Keratinocyte (primary cell): Measurements from ENCODE around the gene SND1. TPM values are rescaled to one million over a fixed set of nuclear protein-coding genes. Genes with fewer than 3 reads are reported as not detected.

Experiments used
- DNase-seq: peaks from one replicate; pipeline ENCODE4 v3.0.0-alpha.2; 2011; ENCODE audit warnings: low read depth, missing footprints, low spot score
- FAIRE-seq: peaks from 2 replicates; lab custom pipeline; 2011; peaks lifted over from hg19 to GRCh38; lab: Jason Lieb, UNC
- H2AFZ ChIP-seq: 2 replicates; pipeline ENCODE4 v1.6.0; 2012; ENCODE audit warnings: low read length, control low read depth, inconsistent platforms; ENCODE audit not compliant: control insufficient read depth
- H3K27ac ChIP-seq: 2 replicates; pipeline ENCODE4 v1.5.1; 2011; ENCODE audit warnings: low read length; ENCODE audit not compliant: control insufficient read depth, insufficient read depth
- H3K27me3 ChIP-seq: 3 replicates; pipeline ENCODE4 v1.6.0; 2011; ENCODE audit warnings: low read length; ENCODE audit not compliant: control insufficient read depth, insufficient read depth; ENCODE audit errors: extremely low read depth
- H3K36me3 ChIP-seq, 2 experiments: 2 replicates in 1 of 2; 3 replicates in 1 of 2; pipeline ENCODE4 v1.5.1; 2011; ENCODE audit warnings: low read length in 2 of 2, mild to moderate bottlenecking in 1 of 2; ENCODE audit not compliant: control insufficient read depth in 2 of 2, insufficient read depth in 2 of 2; ENCODE audit errors: extremely low read depth in 1 of 2
- H3K4me1 ChIP-seq: 3 replicates; pipeline ENCODE4 v1.5.1; 2011; ENCODE audit warnings: low read length; ENCODE audit not compliant: control insufficient read depth, insufficient read depth; ENCODE audit errors: extremely low read depth
- H3K4me2 ChIP-seq: 3 replicates; pipeline ENCODE4 v1.6.0; 2011; ENCODE audit warnings: low read depth, low read length; ENCODE audit not compliant: control insufficient read depth, insufficient read depth; ENCODE audit errors: extremely low read depth
- H3K4me3 ChIP-seq, 3 experiments: fragments of 200-600 bp in 1 of 3; sonication (generic) in 1 of 3; 2 replicates in 2 of 3; 3 replicates in 1 of 3; pipeline ENCODE4 v1.5.1; 2011 to 2016; ENCODE audit warnings: low read length in 3 of 3, mild to moderate bottlenecking in 3 of 3, control low read depth in 2 of 3, inconsistent platforms in 1 of 3, low read depth in 1 of 3, mixed read lengths in 1 of 3, mixed run types in 1 of 3, moderate library complexity in 1 of 3; ENCODE audit not compliant: control insufficient read depth in 2 of 3, insufficient read depth in 2 of 3; ENCODE audit errors: extremely low read depth in 1 of 3
- H3K79me2 ChIP-seq: 2 replicates; pipeline ENCODE4 v1.6.0; 2012; ENCODE audit warnings: low read length; ENCODE audit not compliant: control insufficient read depth, insufficient read depth
- H3K9ac ChIP-seq: 3 replicates; pipeline ENCODE4 v1.6.0; 2011; ENCODE audit warnings: low read length; ENCODE audit not compliant: control insufficient read depth, insufficient read depth; ENCODE audit errors: extremely low read depth
- H3K9me1 ChIP-seq: 3 replicates; pipeline ENCODE4 v1.6.0; 2011; ENCODE audit warnings: low read length; ENCODE audit not compliant: control insufficient read depth, insufficient read depth; ENCODE audit errors: extremely low read depth
- H3K9me3 ChIP-seq: 2 replicates; pipeline ENCODE4 v1.5.1; 2012; ENCODE audit warnings: low read depth, low read length; ENCODE audit not compliant: control insufficient read depth
- H4K20me1 ChIP-seq: 3 replicates; pipeline ENCODE4 v1.6.0; 2011; ENCODE audit warnings: low read length; ENCODE audit not compliant: control insufficient read depth, insufficient read depth; ENCODE audit errors: extremely low read depth
- EZH2 ChIP-seq: IDR thresholded peaks from one replicate; pipeline ENCODE4 v1.6.1; 2012; ENCODE audit warnings: inconsistent platforms, mild to moderate bottlenecking, low read length, moderate library complexity
- dilution Hi-C: fragments of 300-500 bp; cut with MboI; formaldehyde crosslinking; loops from one replicate; pipeline ENCODE4 v1.7.0; 2020; ENCODE audit warnings: low sequenced_read_pairs; ENCODE audit not compliant: extremely low pct_ligation_motif_present
- polyA plus RNA-seq, 5 experiments: library from polyadenylated mRNA; depleted of rRNA in 3 of 5; stranded (reverse) in 3 of 5; stranded (forward) in 1 of 5; unstranded in 1 of 5; fragments of >200 nt; gene quantifications; 1 replicate in 1 of 5; 2 replicates in 3 of 5; 3 replicates in 1 of 5; pipeline versions ENCODE4 v1.2.1 to v1.2.3, GENCODE V29; 2011 to 2012; ENCODE audit warnings: missing spikeins in 2 of 5, low read depth in 1 of 5, low replicate concordance in 1 of 5
- TF ChIP-seq, protein P1 (sequence below), 3 experiments: IDR thresholded peaks in 1 of 3; conservative IDR thresholded peaks in 1 of 3; optimal IDR thresholded peaks in 1 of 3; 2 replicates in 2 of 3; 3 replicates in 1 of 3; pipeline versions ENCODE3 to v1.5.1; 2011; ENCODE audit warnings: low read length in 3 of 3, mild to moderate bottlenecking in 3 of 3, moderate library complexity in 2 of 3, control low read depth in 1 of 3, inconsistent platforms in 1 of 3; ENCODE audit not compliant: insufficient read depth in 2 of 3; ENCODE audit errors: extremely low read depth in 1 of 3

SND1 gene
- polyA plus RNA-seq, 1 donor (not counting 4 experiments of a cell fraction or from before 2014, with no cell fraction given) = 140 TPM

DNA sequence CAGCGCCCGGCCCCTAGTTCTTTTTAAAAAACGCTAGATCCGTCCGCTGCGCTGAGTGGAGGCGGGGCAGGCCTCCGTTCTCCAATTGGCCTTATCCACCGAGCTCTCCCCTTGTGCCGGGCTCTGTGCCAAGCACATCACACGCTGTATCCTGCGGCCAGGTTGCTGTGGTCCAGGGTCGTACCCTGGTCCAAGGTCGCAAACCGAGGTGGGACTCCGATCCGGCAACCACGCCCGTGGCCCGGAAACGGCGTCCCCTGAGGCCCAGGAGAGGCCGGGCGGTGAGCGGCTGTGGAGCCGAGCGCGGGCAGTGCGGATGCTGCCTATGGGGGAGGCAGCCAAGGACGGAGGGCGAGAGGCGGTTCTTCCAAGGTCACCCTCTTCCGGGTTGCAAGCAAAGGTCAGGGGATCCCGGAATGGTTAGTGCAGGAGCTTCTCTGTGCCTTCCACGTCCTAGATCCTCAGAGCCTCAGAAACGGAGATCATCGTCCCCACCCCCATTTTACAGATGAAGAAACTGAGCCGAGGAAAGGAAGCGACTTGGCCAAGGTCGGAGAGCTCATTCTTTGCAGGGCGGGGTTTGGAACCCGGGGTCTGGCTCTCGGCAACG is 451.6 kb downstream of the SND1 start:
- Histone ChIP-seq H3K4me3 (peak overlapping the region in 2 of 3 experiments; percentile 16 to 21), H4K20me1 (no peaks in the 10 kb centered on the region), H3K4me1 (peaks cover 2% of the 10 kb centered on the region), H3K9ac (no peak overlapping the region), H3K27ac (no peak overlapping the region), H3K79me2 (no peaks in the 10 kb centered on the region), H2AFZ (no peak overlapping the region), H3K4me2 (peak overlapping the region; percentile 12), H3K36me3 (no peaks in the 10 kb centered on the region), H3K9me1 (no peaks in the 10 kb centered on the region), H3K27me3 (peaks cover 28% of the 10 kb centered on the region), H3K9me3 (no peaks in the 10 kb centered on the region)
- TF ChIP-seq EZH2 = peak; percentile 66
- TF ChIP-seq, protein P1, sequence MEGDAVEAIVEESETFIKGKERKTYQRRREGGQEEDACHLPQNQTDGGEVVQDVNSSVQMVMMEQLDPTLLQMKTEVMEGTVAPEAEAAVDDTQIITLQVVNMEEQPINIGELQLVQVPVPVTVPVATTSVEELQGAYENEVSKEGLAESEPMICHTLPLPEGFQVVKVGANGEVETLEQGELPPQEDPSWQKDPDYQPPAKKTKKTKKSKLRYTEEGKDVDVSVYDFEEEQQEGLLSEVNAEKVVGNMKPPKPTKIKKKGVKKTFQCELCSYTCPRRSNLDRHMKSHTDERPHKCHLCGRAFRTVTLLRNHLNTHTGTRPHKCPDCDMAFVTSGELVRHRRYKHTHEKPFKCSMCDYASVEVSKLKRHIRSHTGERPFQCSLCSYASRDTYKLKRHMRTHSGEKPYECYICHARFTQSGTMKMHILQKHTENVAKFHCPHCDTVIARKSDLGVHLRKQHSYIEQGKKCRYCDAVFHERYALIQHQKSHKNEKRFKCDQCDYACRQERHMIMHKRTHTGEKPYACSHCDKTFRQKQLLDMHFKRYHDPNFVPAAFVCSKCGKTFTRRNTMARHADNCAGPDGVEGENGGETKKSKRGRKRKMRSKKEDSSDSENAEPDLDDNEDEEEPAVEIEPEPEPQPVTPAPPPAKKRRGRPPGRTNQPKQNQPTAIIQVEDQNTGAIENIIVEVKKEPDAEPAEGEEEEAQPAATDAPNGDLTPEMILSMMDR (optimal IDR thresholded peaks at IDR 0.05 in 1 of 3, IDR thresholded peaks at IDR 0.05 in 1 of 3, conservative IDR thresholded peaks at IDR 0.05 in 1 of 3; ENCODE audit: extremely low read depth in 1 of 3, insufficient read depth in 2 of 3, low read length in 3 of 3) = no peak
- FAIRE-seq (no peak), DNase-seq (no peak)
- dilution Hi-C loops = no loop called here

DNA sequence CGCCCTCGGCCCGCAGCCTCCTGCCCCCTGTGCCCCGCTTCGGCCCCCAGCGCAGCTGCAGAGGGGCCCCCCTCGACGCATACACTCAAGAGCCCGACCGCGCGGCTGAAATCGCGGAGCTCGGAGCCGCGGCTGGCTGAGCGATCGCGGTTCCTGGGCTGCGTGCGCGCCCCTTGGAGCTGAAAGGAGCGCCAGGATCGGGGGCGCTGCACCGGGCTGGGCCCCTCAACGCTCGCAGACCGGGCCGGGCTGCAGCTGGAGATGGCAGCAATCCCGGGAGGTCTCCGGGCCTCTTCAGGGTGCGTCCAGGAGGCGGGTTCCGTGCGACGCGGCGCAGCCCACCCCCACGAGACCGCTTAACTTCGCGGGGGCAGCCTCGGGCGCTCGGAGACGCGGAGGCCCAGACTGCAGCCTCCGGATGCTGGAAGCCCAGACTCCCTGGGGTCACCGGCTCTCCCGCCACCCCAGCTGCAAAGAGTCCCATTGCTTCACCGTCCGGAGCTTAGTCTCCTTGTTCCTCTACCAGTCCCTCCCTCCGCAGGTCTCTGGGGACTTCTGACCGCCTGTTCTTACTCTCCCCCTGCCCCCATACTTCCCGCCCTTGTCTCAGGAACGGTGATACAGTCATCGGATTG is 452.2 kb downstream of the SND1 start:
- DNase-seq = no peak
- H3K9me3 ChIP-seq = no peaks in the 10 kb centered on the region
- no peaks in the 10 kb centered on the region for H3K4me1 ChIP-seq
- H3K27ac ChIP-seq = no peak overlapping the region
- H3K9ac ChIP-seq = no peak overlapping the region
- peak overlapping the region in 1 of 3 experiments; percentile 16 for H3K4me3 ChIP-seq
- H2AFZ ChIP-seq = no peak overlapping the region
- no peaks in the 10 kb centered on the region for H4K20me1 ChIP-seq
- H3K9me1 ChIP-seq = no peaks in the 10 kb centered on the region
- H3K79me2 ChIP-seq = no peaks in the 10 kb centered on the region
- FAIRE-seq = no peak
- TF ChIP-seq EZH2 = peak; percentile 50
- TF ChIP-seq, protein P1 (optimal IDR thresholded peaks at IDR 0.05 in 1 of 3, IDR thresholded peaks at IDR 0.05 in 1 of 3, conservative IDR thresholded peaks at IDR 0.05 in 1 of 3; ENCODE audit: extremely low read depth in 1 of 3, insufficient read depth in 2 of 3, low read length in 3 of 3) = no peak
- H3K4me2 ChIP-seq = peak overlapping the region; percentile 12
- H3K27me3 ChIP-seq = peaks cover 28% of the 10 kb centered on the region
- dilution Hi-C loops = no loop called here
- H3K36me3 ChIP-seq = no peaks in the 10 kb centered on the region
